ENCODE results near the gene APBB2. TPM values are rescaled to one million over a fixed set of nuclear protein-coding genes. Genes with fewer than 3 reads are reported as not detected.

Gene APBB2
- total and polyA plus RNA-seq, 3 donors from 2014 or later: 19.7 to 77.9 (median 59.8) TPM

GRCh38 chr4:41104155-41104554 lies 110.2 kb downstream of the APBB2 start:
- Histone ChIP-seq H3K27ac (peak overlapping the region in 1 of 2 donors; percentile 61), H3K4me3 (no peak overlapping the region), H3K9me3 (no peaks in the 10 kb centered on the region), H3K36me3 (ENCODE audit: low read depth, missing control alignments) (no peaks in the 10 kb centered on the region), H3K27me3 (no peaks in the 10 kb centered on the region), H3K4me1 (peaks cover 7% of the 10 kb centered on the region)
- DNase-seq: no peak
- WGBS, 2 donors: 28 to 53% methylated on average over 3 of the region's 3 CpGs
- TF ChIP-seq POLR2A (IDR thresholded peaks at IDR 0.05): no peak
- TF ChIP-seq CTCF (IDR thresholded peaks at IDR 0.05): no peak
- intact Hi-C loops (cut with DNase I; ENCODE audit: low total_unique reads): no loop called here

DNA sequence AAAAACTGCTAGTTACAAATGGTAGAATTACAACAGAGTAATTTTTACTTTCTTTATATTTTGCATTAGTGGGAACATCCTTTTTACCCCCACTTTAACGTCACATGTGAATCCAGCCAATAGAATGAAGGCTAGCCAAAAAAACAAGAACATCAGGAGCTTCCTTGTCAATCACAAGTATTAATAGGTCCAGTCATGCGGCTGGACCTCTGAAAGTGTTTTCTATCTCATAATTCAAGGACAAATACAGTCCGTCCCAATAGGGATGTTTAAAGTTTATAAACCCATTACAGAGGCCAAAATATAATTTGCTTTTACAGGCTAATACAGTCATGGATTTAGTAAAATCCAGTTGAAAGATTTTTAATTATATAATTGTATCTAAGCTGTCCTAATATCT lies 110.7 kb downstream of the APBB2 start:
- no peaks in the 10 kb centered on the region for H3K36me3 ChIP-seq (ENCODE audit: low read depth, missing control alignments)
- intact Hi-C loops (cut with DNase I; ENCODE audit: low total_unique reads): no loop called here
- peaks cover 7% of the 10 kb centered on the region for H3K4me1 ChIP-seq
- TF ChIP-seq CTCF (IDR thresholded peaks at IDR 0.05) (no peak), POLR2A (IDR thresholded peaks at IDR 0.05) (no peak)
- WGBS, 2 donors: 36 to 42% methylated on average over 3 of the region's 3 CpGs
- H3K9me3 ChIP-seq: no peaks in the 10 kb centered on the region
- H3K27me3 ChIP-seq: no peaks in the 10 kb centered on the region
- peak overlapping the region; percentile 35 to 61 for H3K27ac ChIP-seq
- no peak overlapping the region for H3K4me3 ChIP-seq
- peak; percentile 47 for DNase-seq

DNA sequence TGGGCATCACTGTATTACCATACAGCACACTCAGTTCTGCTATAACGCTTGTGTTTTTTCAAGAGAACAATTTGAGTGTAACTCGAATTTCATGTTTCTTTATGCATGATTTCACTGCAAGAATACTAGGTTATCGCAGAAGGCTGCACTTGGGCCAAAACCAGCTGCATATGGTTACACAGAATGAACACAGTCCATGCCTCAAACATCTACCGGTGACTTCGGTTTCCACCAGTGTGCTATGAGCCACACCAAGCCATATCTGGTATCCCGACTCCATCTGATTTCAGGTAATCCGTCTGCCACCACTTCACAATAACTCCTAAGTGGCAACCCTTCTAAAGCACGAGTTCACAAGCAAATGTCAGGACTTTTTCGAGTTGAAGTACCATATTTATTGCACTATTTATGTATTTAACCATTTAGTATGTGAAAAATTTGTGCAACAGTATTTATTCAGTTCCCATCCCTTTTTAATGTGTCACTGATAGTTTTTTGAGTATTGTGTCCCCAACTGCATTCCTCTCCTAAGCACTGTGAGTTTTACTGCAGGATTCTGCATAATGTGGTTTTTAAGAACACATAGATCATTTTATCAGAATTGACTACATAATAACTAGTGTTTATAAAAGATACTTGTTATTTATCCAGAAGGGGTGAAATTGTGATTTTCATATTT lies 111.8 kb downstream of the APBB2 start:
- Histone ChIP-seq H3K4me1 (peaks cover 13% of the 10 kb centered on the region), H3K9me3 (no peaks in the 10 kb centered on the region), H3K27me3 (no peaks in the 10 kb centered on the region), H3K36me3 (ENCODE audit: low read depth, missing control alignments) (no peaks in the 10 kb centered on the region), H3K27ac (peak overlapping the region in 1 of 2 donors; percentile 61), H3K4me3 (no peak overlapping the region)
- WGBS, 2 donors: 69 to 82% methylated on average over 9 of the region's 9 CpGs
- no peak for DNase-seq
- intact Hi-C loops (cut with DNase I; ENCODE audit: low total_unique reads): no loop called here
- TF ChIP-seq CTCF (IDR thresholded peaks at IDR 0.05) (no peak), POLR2A (IDR thresholded peaks at IDR 0.05) (no peak)

GRCh38 chr4:41098093-41099048 lies 116.0 kb downstream of the APBB2 start:
- Histone ChIP-seq H3K27me3 (no peaks in the 10 kb centered on the region), H3K4me1 (peaks cover 6% of the 10 kb centered on the region), H3K36me3 (ENCODE audit: low read depth, missing control alignments) (no peaks in the 10 kb centered on the region), H3K9me3 (no peaks in the 10 kb centered on the region), H3K4me3 (no peak overlapping the region), H3K27ac (no peak overlapping the region)
- WGBS, 2 donors: 48 to 65% methylated on average over 5 of the region's 5 CpGs
- intact Hi-C loops (cut with DNase I; ENCODE audit: low total_unique reads): no loop called here
- no peak for DNase-seq
- no peak for TF ChIP-seq CTCF (IDR thresholded peaks at IDR 0.05)
- no peak for TF ChIP-seq POLR2A (IDR thresholded peaks at IDR 0.05)
